GM12801 (cell line): Measurements from ENCODE around the gene INPP5A.

Experiments used
- TF ChIP-seq, protein P1 (sequence below): IDR thresholded peaks from one replicate; pipeline ENCODE4 v1.5.1; 2011; ENCODE audit warnings: control low read depth; ENCODE audit not compliant: insufficient read length; ENCODE audit errors: extremely low read depth

INPP5A gene

GRCh38 chr10:132636358-132636757 lies 98.8 kb downstream of the INPP5A start:
- TF ChIP-seq, protein P1, sequence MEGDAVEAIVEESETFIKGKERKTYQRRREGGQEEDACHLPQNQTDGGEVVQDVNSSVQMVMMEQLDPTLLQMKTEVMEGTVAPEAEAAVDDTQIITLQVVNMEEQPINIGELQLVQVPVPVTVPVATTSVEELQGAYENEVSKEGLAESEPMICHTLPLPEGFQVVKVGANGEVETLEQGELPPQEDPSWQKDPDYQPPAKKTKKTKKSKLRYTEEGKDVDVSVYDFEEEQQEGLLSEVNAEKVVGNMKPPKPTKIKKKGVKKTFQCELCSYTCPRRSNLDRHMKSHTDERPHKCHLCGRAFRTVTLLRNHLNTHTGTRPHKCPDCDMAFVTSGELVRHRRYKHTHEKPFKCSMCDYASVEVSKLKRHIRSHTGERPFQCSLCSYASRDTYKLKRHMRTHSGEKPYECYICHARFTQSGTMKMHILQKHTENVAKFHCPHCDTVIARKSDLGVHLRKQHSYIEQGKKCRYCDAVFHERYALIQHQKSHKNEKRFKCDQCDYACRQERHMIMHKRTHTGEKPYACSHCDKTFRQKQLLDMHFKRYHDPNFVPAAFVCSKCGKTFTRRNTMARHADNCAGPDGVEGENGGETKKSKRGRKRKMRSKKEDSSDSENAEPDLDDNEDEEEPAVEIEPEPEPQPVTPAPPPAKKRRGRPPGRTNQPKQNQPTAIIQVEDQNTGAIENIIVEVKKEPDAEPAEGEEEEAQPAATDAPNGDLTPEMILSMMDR: no peak

DNA sequence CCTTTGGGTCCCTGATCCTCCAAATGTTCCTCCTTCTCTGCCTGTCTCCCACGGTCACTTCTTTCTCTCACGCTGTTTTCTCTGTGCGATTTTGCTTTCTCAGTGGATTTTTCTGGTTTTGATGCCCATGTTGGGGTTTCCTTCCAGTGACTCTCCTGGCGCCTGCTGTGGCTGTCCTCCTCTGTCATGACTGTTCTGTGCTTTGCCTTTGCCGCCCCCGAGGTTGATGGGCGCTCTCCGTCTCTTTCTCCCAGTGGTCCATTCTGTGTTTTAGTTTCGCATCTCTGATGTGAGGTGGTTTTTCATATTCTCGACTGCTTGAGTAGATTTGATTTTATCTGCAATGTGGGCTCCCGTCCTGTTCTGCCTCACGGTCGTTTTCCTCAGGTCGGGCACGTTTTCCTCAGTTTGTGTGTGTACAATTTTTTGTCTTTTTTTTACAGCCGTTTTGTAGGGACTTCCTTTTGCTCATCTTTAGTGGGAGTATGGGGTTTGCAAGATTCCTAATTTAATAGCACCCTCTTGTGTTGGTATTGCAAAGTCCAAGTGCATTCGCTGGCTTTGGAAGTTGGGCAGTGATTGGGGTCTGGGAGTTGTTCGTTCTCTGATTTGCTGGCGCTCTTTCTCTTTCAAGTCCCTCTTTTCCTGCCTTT lies 100.0 kb downstream of the INPP5A start:
- TF ChIP-seq, protein P1: no peak

DNA sequence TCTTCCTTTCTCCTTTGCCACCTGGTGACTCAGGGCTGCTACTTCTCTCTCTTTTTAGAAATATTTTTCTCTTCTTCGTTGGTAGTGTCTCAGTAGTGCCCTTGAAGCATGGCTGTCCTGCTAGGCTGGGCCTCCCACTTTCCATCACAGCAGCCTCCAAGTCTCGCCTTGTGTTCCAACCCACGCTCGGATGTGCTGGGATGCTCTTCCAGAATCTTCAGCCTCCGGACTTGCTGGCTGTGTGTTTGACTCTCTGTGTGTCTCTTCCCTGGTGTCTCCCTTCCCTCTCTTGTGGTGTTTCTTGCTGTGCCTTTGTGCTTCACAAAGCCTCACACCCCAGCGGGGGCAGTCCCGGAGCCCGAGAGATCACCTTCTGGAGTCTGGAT lies 100.5 kb downstream of the INPP5A start:
- TF ChIP-seq, protein P1: no peak

GRCh38 chr10:132639470-132639869 lies 101.9 kb downstream of the INPP5A start:
- TF ChIP-seq, protein P1: no peak

DNA sequence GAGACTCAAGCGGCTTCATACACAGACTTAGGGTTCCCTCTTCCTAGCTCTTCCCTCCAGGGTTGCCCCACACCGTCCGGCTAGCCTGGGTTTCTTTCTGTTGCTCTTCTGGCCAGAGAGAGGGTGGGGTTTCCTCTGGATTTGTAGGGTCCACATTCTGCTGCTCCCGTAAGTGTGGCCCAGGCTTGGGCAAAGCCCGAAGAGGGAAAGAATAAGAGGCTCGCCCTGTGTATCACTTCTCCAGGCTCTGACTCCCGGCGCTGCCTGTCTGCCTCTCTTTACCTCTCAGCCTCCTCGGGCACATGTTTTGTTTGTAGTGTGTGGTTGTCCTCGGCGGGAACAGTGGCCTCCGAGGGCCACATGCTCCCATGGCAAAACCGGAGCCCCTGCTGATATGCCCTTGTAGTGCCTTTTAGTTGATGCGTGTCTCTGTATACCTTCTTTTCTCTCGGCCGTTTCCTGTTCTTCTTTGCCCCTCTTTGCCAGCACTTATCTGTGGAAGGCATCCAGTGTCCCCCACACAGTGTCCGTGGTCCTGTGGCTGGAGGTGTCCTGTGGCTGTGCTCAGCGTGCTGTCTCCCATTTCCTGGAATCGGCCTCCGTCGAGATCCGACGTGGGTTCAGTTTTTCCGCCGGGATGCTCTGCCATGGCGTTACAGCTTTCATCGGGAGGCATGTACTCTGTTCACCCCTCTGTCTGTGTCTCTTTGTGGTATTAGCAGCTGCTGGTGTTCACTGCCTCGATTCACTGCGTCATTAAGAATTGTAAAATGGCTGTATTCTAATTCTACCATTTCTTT lies 102.9 kb downstream of the INPP5A start:
- TF ChIP-seq, protein P1: no peak

GRCh38 chr10:132641401-132641800 lies 103.8 kb downstream of the INPP5A start:
- TF ChIP-seq, protein P1: no peak

DNA sequence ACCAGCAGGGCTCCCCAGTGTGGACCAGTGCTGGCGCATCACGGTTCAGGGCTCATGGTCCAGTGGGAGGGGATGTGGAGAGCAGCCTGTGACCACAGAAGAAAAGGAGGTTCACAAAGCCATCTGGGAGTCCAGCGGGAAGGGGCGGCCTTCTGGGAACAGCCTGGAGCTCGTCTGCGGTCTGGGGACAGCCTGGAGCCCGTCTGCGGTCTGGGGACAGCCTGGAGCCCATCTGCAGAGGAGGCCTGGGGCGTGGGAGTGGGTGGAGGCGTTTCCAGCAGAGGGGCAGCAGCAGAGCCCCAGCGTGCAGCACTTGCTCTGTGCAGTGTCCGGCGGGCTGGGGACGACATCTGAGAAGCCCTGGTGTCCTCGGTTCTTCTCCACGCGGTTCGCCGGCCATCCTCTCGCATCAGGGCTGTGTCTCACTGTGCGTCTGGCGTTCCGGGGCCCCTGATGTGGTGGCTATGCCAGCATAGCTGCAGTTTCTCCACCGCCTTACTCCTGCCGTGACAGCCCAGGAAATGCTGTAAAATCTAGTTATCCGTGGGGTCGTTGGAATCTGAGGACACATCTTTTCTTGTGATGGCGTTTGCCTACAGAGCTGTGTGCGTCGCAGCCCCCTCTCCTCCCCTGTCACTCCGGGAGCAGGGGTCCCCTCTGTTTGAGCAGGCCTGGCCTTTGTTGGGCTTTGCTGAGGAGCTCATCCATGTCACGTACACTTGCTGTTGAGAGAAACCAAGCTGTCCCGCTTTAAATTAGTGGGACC lies 104.6 kb downstream of the INPP5A start:
- TF ChIP-seq, protein P1: no peak
